ENCODE data around the gene CDH23.

CDH23 gene

DNA sequence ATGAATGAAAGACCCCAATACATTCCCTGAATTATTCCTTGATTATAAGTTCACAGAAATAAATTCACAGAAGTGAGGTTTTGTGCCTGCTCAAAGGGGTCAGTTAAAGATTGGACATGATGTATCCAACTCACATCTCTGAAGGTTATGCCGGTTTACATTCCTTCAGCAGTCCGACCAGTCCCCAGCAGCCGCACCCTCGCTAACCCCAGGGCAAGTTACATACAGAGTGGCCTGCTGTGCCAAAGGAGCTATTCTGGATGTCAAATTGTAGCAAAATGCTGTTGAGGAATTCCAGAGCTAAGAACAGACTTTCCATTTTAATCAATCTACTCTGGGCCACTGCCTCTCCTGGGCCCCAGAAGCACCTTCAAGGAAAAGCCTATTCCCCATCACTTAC, 434.0 kb downstream of the CDH23 start:
- DNase-seq (ENCODE audit: low read depth), result no peak
- no peak overlapping the region for H3K4me3 ChIP-seq (ENCODE audit: low read depth, low read length)
- TF ChIP-seq, protein P1, sequence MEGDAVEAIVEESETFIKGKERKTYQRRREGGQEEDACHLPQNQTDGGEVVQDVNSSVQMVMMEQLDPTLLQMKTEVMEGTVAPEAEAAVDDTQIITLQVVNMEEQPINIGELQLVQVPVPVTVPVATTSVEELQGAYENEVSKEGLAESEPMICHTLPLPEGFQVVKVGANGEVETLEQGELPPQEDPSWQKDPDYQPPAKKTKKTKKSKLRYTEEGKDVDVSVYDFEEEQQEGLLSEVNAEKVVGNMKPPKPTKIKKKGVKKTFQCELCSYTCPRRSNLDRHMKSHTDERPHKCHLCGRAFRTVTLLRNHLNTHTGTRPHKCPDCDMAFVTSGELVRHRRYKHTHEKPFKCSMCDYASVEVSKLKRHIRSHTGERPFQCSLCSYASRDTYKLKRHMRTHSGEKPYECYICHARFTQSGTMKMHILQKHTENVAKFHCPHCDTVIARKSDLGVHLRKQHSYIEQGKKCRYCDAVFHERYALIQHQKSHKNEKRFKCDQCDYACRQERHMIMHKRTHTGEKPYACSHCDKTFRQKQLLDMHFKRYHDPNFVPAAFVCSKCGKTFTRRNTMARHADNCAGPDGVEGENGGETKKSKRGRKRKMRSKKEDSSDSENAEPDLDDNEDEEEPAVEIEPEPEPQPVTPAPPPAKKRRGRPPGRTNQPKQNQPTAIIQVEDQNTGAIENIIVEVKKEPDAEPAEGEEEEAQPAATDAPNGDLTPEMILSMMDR (IDR thresholded peaks at IDR 0.05; ENCODE audit: low read depth, low read length, missing control alignments), result no peak
- in situ Hi-C loops (cut with HindIII; ENCODE audit: low sequenced_read_pairs), result no loop called here

DNA sequence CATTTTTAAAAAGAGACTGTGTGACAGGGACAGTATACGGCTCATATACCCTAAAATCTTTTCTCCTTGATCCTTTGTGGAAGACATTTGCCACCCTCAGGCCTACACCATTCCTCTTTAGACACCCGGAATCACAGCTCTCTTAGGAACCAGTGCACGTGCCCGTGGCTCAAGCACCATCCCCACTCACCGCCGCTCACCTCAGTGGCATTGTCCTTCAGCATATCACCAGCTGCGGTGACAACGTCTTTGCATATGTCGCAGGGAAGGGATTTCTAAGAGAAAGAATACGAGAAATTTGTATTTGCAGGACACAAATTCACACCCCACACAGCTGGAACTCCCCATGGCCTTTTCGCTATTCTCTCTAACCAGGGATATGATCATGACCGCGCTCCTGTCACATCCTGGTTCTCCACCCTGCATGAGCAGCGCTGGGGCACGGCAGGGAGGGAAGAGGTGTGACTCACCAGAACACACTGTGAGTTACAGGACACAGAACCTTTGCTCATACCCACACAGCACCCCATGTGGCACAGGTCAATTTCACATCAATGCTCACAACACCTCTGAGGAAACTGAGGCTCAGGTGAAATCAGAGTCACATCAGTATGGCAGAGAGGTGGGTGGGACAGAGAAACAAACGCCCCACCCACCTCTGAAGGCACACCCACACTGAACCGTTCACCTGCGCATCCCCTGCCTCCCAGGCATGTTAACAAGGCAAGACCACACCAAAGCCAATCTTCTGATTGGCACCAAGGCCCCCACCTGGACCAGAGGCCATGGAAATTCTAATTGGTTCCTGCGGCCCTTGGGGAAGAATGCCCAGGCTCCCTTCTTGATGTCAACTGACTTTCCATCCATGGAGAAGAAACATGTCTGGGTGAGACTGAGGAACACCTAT, 435.2 kb downstream of the CDH23 start:
- H3K4me3 ChIP-seq (ENCODE audit: low read depth, low read length), result no peak overlapping the region
- DNase-seq (ENCODE audit: low read depth), result no peak
- in situ Hi-C loops (cut with HindIII; ENCODE audit: low sequenced_read_pairs), result no loop called here
- TF ChIP-seq, protein P1 (IDR thresholded peaks at IDR 0.05; ENCODE audit: low read depth, low read length, missing control alignments), result no peak

DNA sequence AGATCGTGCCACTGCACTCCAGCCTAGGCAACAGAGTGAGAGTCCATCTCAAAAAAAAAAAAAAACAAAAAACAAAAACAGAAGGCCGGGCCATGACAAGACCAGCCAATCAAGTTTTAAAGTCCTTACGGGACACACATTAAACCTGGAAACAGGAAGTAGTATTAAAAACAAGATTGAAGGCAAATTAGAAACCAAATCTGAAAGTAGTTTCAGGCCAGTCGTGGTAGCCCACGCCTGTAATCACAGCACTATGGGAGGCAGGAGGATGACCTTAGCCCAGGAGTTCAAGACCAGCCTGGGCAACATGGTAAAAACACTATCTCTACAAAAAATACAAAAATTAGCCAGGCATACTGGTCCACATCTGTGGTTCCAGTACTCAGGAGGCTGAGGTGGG, 436.2 kb downstream of the CDH23 start:
- TF ChIP-seq, protein P1 (IDR thresholded peaks at IDR 0.05; ENCODE audit: low read depth, low read length, missing control alignments), result no peak
- H3K4me3 ChIP-seq (ENCODE audit: low read depth, low read length), result no peak overlapping the region
- no peak for DNase-seq (ENCODE audit: low read depth)
- in situ Hi-C loops (cut with HindIII; ENCODE audit: low sequenced_read_pairs), result no loop called here

DNA sequence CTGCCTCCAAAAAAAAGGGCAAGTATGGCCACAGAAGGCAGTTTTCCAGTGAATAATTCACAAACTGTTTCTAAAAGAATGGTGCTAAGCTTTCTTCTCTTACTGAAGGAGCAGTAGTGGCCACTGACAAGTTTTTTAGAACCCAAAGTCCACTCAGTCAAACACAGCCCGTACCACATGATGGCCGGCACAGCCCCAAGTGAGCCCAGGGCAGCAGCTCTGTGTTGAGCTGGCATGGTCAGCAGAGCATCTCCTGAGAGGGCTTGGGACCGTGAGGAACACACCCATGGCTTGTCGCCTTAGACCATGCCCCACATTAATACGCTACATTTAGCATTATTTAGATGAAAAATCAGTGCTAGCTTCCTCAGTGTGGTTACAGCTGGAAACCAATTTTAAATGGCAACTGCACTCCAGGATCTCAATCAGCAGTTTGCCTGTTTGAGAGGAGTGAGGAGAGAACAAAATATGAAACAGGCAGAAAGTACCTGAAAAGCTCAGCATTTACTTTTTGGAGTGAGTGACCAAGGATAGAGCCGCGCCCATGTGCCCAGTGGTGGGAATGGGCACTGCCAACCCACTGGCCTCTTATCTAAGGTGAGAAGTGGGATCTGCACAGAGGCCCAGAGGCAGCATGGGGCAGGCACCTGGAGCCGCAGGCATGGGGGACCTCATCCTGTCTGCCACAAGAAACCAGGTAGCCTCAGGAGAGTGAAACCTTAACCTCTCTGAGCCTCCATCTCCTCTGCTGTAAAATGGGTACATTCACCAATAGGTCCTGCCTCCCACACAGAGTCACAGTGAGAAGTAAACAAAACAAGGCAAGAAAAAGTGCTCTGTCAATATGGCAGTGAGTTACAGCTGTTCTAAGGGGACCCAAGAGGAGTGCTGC, 437.0 kb downstream of the CDH23 start:
- TF ChIP-seq, protein P1 (IDR thresholded peaks at IDR 0.05; ENCODE audit: low read depth, low read length, missing control alignments), result no peak
- H3K4me3 ChIP-seq (ENCODE audit: low read depth, low read length), result no peak overlapping the region
- no peak for DNase-seq (ENCODE audit: low read depth)
- in situ Hi-C loops (cut with HindIII; ENCODE audit: low sequenced_read_pairs), result no loop called here

DNA sequence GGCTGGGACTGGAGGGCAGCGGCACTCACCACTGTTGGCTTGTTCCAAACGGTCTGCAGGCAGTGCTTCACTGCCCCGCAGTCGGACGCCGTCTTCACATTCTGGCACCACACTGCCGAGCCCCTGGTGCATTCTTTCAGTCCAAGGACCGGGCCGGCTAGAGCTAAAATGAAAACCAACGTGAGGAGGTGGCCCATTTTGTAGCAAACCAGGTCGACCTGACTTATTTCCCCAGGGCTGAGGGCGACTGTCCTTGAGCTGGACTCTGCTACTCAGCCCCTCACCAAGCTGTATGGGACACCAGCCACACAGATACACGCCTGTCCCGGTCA, 437.6 kb downstream of the CDH23 start:
- H3K4me3 ChIP-seq (ENCODE audit: low read depth, low read length), result no peak overlapping the region
- no peak for DNase-seq (ENCODE audit: low read depth)
- TF ChIP-seq, protein P1 (IDR thresholded peaks at IDR 0.05; ENCODE audit: low read depth, low read length, missing control alignments), result no peak
- in situ Hi-C loops (cut with HindIII; ENCODE audit: low sequenced_read_pairs), result no loop called here

DNA sequence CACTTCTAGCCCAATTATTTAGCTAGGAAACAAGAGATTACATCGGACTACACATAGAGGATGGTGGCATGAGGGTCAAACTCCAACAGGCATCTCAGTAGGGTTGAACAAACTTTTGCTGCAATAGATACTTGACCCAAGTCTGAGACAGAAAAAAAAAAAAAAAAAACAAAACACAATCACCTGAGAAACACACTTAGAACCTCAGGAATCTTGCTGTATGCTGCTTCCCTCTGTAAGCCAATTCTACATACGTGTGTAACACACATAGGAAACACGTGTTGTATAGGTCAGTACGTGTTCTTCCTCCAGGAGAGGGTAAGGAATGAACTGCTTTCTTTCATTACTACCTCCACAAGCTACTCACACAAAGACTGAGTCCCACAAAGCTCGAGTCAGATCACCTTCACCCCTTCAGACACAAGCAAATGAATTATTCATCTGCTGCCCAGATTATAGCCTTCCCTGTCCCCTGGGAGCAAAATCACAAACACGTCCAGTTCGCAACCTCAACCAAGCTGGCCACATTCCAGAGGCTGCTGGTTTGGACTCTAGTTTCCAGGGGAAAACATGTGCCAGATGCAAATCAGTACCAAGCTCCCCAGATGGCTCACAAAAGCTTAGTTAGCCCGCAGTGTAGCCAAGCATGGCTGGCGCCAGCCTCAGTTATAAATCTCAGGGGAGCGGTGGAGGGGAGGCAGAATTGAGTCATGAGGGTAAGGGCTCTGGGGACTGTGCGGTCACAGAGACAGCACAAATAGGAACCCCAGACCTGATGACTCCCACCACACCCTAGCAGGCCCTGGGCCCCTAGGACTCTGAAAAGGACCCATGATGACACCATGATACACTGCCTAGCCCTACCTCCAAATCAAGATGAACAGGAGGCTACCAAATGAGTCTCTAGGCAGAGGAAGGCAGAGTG, 439.2 kb downstream of the CDH23 start:
- DNase-seq (ENCODE audit: low read depth), result peak; percentile 97
- no peak overlapping the region for H3K4me3 ChIP-seq (ENCODE audit: low read depth, low read length)
- in situ Hi-C loops (cut with HindIII; ENCODE audit: low sequenced_read_pairs), result no loop called here
- TF ChIP-seq, protein P1 (IDR thresholded peaks at IDR 0.05; ENCODE audit: low read depth, low read length, missing control alignments), result no peak

Data from astrocyte of the cerebellum (primary cell).